ENCODE results near the gene IFITM5. TPM values are rescaled to one million over a fixed set of nuclear protein-coding genes. Genes with fewer than 3 reads are reported as not detected.
A peak's percentile ranks its signal among the peaks of the same experiment; 100 is the strongest.

IFITM5 gene
- total RNA-seq, 1 donor from 2014 or later, result not detected

- no peaks in the 10 kb centered on the region for H3K4me1 Mint-ChIP-seq
- peak overlapping the region; percentile 64 for H3K27ac Mint-ChIP-seq
- peaks cover 43% of the 10 kb centered on the region for H3K36me3 Mint-ChIP-seq
- peak in 1 of 2 experiments; percentile 76 for DNase-seq (ENCODE audit: low spot score in 2 of 2, unreplicated experiment in 2 of 2)
- peak; percentile 71 for TF ChIP-seq CTCF (IDR thresholded peaks at IDR 0.05; ENCODE audit: unreplicated experiment)
- H3K9me3 Mint-ChIP-seq, result no peaks in the 10 kb centered on the region
- H3K4me3 Mint-ChIP-seq, result no peak overlapping the region
- H3K27me3 Mint-ChIP-seq (ENCODE audit: low read depth), result no peaks in the 10 kb centered on the region
Measured at GRCh38 chr11:250740-251299, 48.5 kb downstream of the IFITM5 start.

GRCh38 chr11:250274-250673 is 49.1 kb downstream of the IFITM5 start:
- Mint-ChIP-seq H3K27me3 (ENCODE audit: low read depth) (no peaks in the 10 kb centered on the region), H3K4me1 (no peaks in the 10 kb centered on the region), H3K9me3 (no peaks in the 10 kb centered on the region), H3K4me3 (no peak overlapping the region), H3K27ac (no peak overlapping the region), H3K36me3 (peaks cover 46% of the 10 kb centered on the region)
- DNase-seq (ENCODE audit: low spot score in 2 of 2, unreplicated experiment in 2 of 2), result no peak
- TF ChIP-seq CTCF (IDR thresholded peaks at IDR 0.05; ENCODE audit: unreplicated experiment), result no peak

GRCh38 chr11:249062-249461 is 50.3 kb downstream of the IFITM5 start:
- no peak for TF ChIP-seq CTCF (IDR thresholded peaks at IDR 0.05; ENCODE audit: unreplicated experiment)
- H3K27me3 Mint-ChIP-seq (ENCODE audit: low read depth), result no peaks in the 10 kb centered on the region
- no peak overlapping the region for H3K4me3 Mint-ChIP-seq
- H3K9me3 Mint-ChIP-seq, result no peaks in the 10 kb centered on the region
- no peak overlapping the region for H3K27ac Mint-ChIP-seq
- H3K36me3 Mint-ChIP-seq, result peaks cover 51% of the 10 kb centered on the region
- DNase-seq (ENCODE audit: low spot score in 2 of 2, unreplicated experiment in 2 of 2), result no peak
- no peaks in the 10 kb centered on the region for H3K4me1 Mint-ChIP-seq

Other genes with a start within 250 kb of the IFITM5 start
- gene SCGB1C1, start 106.4 kb downstream of the IFITM5 start, total RNA-seq, result not detected in 3 replicates
- gene BET1L, start 92.1 kb downstream of the IFITM5 start, total RNA-seq, result 64.3 to 68.2 TPM (median 65.5 TPM) in 3 replicates
- gene RIC8A, start 91.8 kb downstream of the IFITM5 start, total RNA-seq, result 85.2 to 100.0 TPM (median 91.8 TPM) in 3 replicates
- gene SIRT3, start 63.2 kb downstream of the IFITM5 start, total RNA-seq, result 33.2 to 33.7 TPM (median 33.3 TPM) in 3 replicates
- gene PSMD13, start 62.5 kb downstream of the IFITM5 start, total RNA-seq, result 93.0 to 96.2 TPM (median 93.9 TPM) in 3 replicates
- gene NLRP6, start 21.1 kb downstream of the IFITM5 start, total RNA-seq, result not detected in 3 replicates
- gene PGGHG, start 10.4 kb downstream of the IFITM5 start, total RNA-seq, result 101 to 109 TPM (median 103 TPM) in 3 replicates
- gene IFITM2, start 8.3 kb upstream of the IFITM5 start, total RNA-seq, result 208 to 224 TPM (median 210 TPM) in 3 replicates
- 120 to 128 TPM (median 122 TPM) in 3 replicates for gene IFITM1, start 14.5 kb upstream of the IFITM5 start, total RNA-seq
- 540 to 561 TPM (median 547 TPM) in 3 replicates for gene IFITM3, start 21.3 kb upstream of the IFITM5 start, total RNA-seq
- gene B4GALNT4, start 70.0 kb upstream of the IFITM5 start, total RNA-seq, result 294 to 314 TPM (median 300 TPM) in 3 replicates
- 57.5 to 65.7 TPM (median 58.8 TPM) in 3 replicates for gene PKP3, start 94.7 kb upstream of the IFITM5 start, total RNA-seq
- 35.5 to 42.5 TPM (median 39.2 TPM) in 3 replicates for gene SIGIRR, start 115.5 kb upstream of the IFITM5 start, total RNA-seq
- gene ANO9, start 142.5 kb upstream of the IFITM5 start, total RNA-seq, result 29.7 to 32.3 TPM (median 30.6 TPM) in 3 replicates
- 39.0 to 49.7 TPM (median 42.1 TPM) in 3 replicates for gene PTDSS2, start 150.8 kb upstream of the IFITM5 start, total RNA-seq
- 81.7 to 89.4 TPM (median 83.2 TPM) in 3 replicates for gene RNH1, start 207.7 kb upstream of the IFITM5 start, total RNA-seq
- gene HRAS, start 236.1 kb upstream of the IFITM5 start, total RNA-seq, result 35.1 to 41.5 TPM (median 39.3 TPM) in 3 replicates
- gene LRRC56, start 238.0 kb upstream of the IFITM5 start, total RNA-seq, result 3.0 to 3.4 TPM (median 3.2 TPM) in 3 replicates